Activated B cell treated with CpG ODN at 0.5 μM for 24 hours (primary cell): ENCODE measurements around the gene NAGPA. TPM values are rescaled to one million over a fixed set of nuclear protein-coding genes. Genes with fewer than 3 reads are reported as not detected.
A peak's percentile ranks its signal among the peaks of the same experiment; 100 is the strongest.

Experiments used
- ATAC-seq: fragments of 200-7000 bp; cut with Tn5 transposase; one replicate; pipeline ENCODE4 v1.10.0; 2021; ENCODE audit warnings: low read depth, mild to moderate bottlenecking, moderate library complexity
- CTCF ChIA-PET: fragments of 350-600 bp; sonication (Branson Sonifier 250); formaldehyde crosslinking; loops from one replicate; lab custom pipeline; 2021; ENCODE audit warnings: antibody characterized with exemption; lab: Charles Lee
- POLR2A ChIA-PET: fragments of 350-600 bp; sonication (Branson Sonifier 250); formaldehyde crosslinking; loops from one replicate; lab custom pipeline; 2021; ENCODE audit warnings: antibody characterized with exemption; lab: Charles Lee
- DNase-seq: peaks from one replicate; pipeline ENCODE4 v3.0.0; 2022
- H3K27ac Mint-ChIP-seq: one replicate; pipeline ENCODE4 v1.8.0; 2020; ENCODE audit warnings: mixed read lengths
- H3K27me3 Mint-ChIP-seq: one replicate; pipeline ENCODE4 v1.8.0; 2021; ENCODE audit warnings: mixed read lengths
- H3K36me3 Mint-ChIP-seq: one replicate; pipeline ENCODE4 v1.8.0; 2021; ENCODE audit warnings: low read depth, mixed read lengths
- H3K4me1 Mint-ChIP-seq: one replicate; pipeline ENCODE4 v1.8.0; 2021; ENCODE audit warnings: mixed read lengths
- H3K4me3 Mint-ChIP-seq: one replicate; pipeline ENCODE4 v1.8.0; 2020; ENCODE audit warnings: mild to moderate bottlenecking, mixed read lengths
- H3K9me3 Mint-ChIP-seq: one replicate; pipeline ENCODE4 v1.8.0; 2020; ENCODE audit warnings: mixed read lengths
- intact Hi-C: fragments of 100-400 bp; cut with micrococcal nuclease; formaldehyde crosslinking; loops from one replicate; pipeline ENCODE4 v1.15.1; 2024
- total RNA-seq: library from RNA; stranded (reverse); gene quantifications from 2 replicates; pipeline ENCODE4 v1.2.3, GENCODE V29; 2022
- TF ChIP-seq, protein P1 (sequence below): fragments of 200-600 bp; IDR thresholded peaks from one replicate; pipeline ENCODE4 v1.8.0; 2022; ENCODE audit warnings: antibody characterized with exemption, mild to moderate bottlenecking

Gene NAGPA
- total RNA-seq, 1 donor from 2014 or later = 23.8 TPM

DNA sequence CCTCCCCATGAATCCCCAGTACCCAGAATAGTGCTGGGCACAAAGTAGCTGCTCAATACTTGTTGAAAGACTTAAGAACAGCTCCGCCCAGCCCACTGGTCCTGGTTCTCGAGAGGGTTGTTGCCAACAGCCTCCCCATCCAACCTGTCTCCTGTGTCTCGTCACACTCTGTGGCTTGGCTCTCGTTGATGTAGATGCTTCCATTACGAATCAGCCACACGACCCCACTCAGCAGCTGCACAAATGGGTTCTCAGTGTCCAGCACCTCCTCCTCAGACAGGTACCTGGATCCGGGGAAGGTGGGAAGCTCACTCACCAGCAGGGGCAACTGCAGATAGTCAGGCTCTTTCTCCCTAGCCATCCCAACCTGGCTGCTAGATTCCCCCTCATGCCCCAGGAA, 2.1 kb downstream of the NAGPA start:
- no peaks in the 10 kb centered on the region for H3K27me3 Mint-ChIP-seq
- peaks cover 18% of the 10 kb centered on the region for H3K4me1 Mint-ChIP-seq
- ChIA-PET CTCF (no interaction called here), POLR2A (interaction anchor here (0.7 kb wide), 1 partner anchor 13 kb away, joined by 10 read pairs; no protein-coding TSS in a partner anchor)
- DNase-seq = no peak
- TF ChIP-seq, protein P1, sequence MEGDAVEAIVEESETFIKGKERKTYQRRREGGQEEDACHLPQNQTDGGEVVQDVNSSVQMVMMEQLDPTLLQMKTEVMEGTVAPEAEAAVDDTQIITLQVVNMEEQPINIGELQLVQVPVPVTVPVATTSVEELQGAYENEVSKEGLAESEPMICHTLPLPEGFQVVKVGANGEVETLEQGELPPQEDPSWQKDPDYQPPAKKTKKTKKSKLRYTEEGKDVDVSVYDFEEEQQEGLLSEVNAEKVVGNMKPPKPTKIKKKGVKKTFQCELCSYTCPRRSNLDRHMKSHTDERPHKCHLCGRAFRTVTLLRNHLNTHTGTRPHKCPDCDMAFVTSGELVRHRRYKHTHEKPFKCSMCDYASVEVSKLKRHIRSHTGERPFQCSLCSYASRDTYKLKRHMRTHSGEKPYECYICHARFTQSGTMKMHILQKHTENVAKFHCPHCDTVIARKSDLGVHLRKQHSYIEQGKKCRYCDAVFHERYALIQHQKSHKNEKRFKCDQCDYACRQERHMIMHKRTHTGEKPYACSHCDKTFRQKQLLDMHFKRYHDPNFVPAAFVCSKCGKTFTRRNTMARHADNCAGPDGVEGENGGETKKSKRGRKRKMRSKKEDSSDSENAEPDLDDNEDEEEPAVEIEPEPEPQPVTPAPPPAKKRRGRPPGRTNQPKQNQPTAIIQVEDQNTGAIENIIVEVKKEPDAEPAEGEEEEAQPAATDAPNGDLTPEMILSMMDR = no peak
- H3K27ac Mint-ChIP-seq = no peak overlapping the region
- ATAC-seq = no peak
- intact Hi-C loops = loop anchor here (5.0 kb wide), 2 partner anchors 54 to 524 kb away; no protein-coding TSS in a partner anchor
- peak overlapping the region; percentile 56 for H3K4me3 Mint-ChIP-seq
- H3K36me3 Mint-ChIP-seq = peaks cover 29% of the 10 kb centered on the region
- H3K9me3 Mint-ChIP-seq = no peaks in the 10 kb centered on the region

- Mint-ChIP-seq H3K27me3 (no peaks in the 10 kb centered on the region), H3K4me3 (no peak overlapping the region), H3K36me3 (peaks cover 32% of the 10 kb centered on the region), H3K4me1 (peaks cover 18% of the 10 kb centered on the region), H3K27ac (no peak overlapping the region), H3K9me3 (no peaks in the 10 kb centered on the region)
- CTCF ChIA-PET = no interaction called here
- TF ChIP-seq, protein P1 = no peak
- POLR2A ChIA-PET = no interaction called here
- intact Hi-C loops = loop anchor here (5.0 kb wide), 2 partner anchors 53 to 523 kb away; no protein-coding TSS in a partner anchor
- DNase-seq (no peak), ATAC-seq (no peak)
Observed at GRCh38 chr16:5030251-5030870, 3.4 kb downstream of the NAGPA start.

- Mint-ChIP-seq H3K27ac (no peak overlapping the region), H3K4me1 (peaks cover 11% of the 10 kb centered on the region), H3K27me3 (no peaks in the 10 kb centered on the region), H3K36me3 (peaks cover 39% of the 10 kb centered on the region), H3K4me3 (no peak overlapping the region), H3K9me3 (no peaks in the 10 kb centered on the region)
- ChIA-PET CTCF (no interaction called here), POLR2A (interaction anchor here (0.5 kb wide), 1 partner anchor 11 kb away, joined by 3 read pairs; no protein-coding TSS in a partner anchor)
- intact Hi-C loops = no loop called here
- TF ChIP-seq, protein P1 = no peak
- DNase-seq = no peak
- no peak for ATAC-seq
Observed at GRCh38 chr16:5028950-5029475, 4.7 kb downstream of the NAGPA start.

GRCh38 chr16:5027575-5028235, 6.0 kb downstream of the NAGPA start:
- H3K27me3 Mint-ChIP-seq = no peaks in the 10 kb centered on the region
- ChIA-PET POLR2A (no interaction called here), CTCF (no interaction called here)
- DNase-seq (no peak), ATAC-seq (no peak)
- no peak overlapping the region for H3K4me3 Mint-ChIP-seq
- peaks cover 39% of the 10 kb centered on the region for H3K36me3 Mint-ChIP-seq
- intact Hi-C loops = no loop called here
- H3K4me1 Mint-ChIP-seq = peaks cover 4% of the 10 kb centered on the region
- H3K27ac Mint-ChIP-seq = no peak overlapping the region
- H3K9me3 Mint-ChIP-seq = no peaks in the 10 kb centered on the region
- TF ChIP-seq, protein P1 = no peak

DNA sequence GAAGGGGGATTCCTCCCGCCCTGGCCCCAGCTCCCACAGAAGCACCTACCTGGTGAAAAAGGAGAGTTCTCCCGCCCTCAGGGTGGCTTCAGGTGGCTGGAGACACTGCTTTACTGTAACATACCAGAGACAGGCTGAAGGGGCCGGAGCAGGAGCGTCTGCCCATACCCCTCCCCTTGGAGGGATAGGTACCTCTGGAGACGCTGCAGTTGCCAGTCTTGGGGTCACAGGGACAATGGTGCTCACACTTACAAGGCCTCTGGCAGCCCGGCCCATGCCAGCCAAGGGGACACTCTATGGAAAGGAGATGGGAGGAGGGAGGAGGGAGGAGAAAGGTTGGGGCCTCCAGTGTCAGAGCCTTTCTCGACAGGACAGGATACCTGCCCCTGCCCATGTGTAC, 6.6 kb downstream of the NAGPA start:
- Mint-ChIP-seq H3K27ac (no peak overlapping the region), H3K27me3 (no peaks in the 10 kb centered on the region), H3K4me1 (peaks cover 3% of the 10 kb centered on the region), H3K4me3 (no peak overlapping the region), H3K36me3 (peaks cover 39% of the 10 kb centered on the region), H3K9me3 (no peaks in the 10 kb centered on the region)
- POLR2A ChIA-PET = no interaction called here
- ATAC-seq (no peak), DNase-seq (no peak)
- intact Hi-C loops = no loop called here
- TF ChIP-seq, protein P1 = no peak
- CTCF ChIA-PET = no interaction called here
